Measurements from ENCODE around the gene JAM2.
A peak's percentile ranks its signal among the peaks of the same experiment; 100 is the strongest.

DNA sequence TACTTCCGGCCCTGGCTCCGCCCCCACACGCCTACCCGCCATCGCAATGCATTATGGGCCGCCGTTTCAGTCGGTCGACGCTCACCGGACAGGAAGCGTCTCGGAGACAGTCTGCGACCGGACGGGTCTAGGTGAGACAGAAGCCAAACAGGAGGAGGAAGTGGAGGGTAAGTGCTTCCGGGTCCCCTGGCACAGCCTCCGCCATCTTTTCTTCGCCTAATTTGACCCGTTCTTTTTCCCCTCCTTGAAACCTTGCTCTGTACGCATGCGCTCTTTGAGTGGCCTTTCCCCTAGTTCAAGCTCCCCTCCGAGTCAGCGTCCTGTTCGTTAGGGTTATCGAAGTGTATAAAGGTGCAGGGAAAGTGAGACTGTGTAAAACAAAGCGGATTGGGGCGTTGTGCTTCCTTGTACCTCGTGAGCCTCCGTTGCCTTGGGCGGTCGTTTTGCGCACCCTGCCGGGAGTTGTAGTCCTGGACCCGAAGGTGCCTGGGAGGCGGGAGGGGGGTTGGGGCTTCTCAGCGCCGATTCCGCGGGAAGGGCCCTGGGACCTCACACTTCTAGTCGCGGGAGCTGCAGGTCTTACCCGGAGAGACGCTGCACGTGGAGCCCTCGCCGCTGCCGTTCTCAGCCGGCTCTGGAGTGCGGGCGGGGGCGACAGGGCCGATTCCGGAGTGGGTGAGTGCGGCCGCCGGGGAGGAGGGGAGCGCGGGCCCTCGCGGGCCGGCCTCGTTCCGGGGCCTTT is 96.0 kb downstream of the JAM2 start, which contains the start of the genes ATP5PF and GABPA:
- TF ChIP-seq, protein P1, sequence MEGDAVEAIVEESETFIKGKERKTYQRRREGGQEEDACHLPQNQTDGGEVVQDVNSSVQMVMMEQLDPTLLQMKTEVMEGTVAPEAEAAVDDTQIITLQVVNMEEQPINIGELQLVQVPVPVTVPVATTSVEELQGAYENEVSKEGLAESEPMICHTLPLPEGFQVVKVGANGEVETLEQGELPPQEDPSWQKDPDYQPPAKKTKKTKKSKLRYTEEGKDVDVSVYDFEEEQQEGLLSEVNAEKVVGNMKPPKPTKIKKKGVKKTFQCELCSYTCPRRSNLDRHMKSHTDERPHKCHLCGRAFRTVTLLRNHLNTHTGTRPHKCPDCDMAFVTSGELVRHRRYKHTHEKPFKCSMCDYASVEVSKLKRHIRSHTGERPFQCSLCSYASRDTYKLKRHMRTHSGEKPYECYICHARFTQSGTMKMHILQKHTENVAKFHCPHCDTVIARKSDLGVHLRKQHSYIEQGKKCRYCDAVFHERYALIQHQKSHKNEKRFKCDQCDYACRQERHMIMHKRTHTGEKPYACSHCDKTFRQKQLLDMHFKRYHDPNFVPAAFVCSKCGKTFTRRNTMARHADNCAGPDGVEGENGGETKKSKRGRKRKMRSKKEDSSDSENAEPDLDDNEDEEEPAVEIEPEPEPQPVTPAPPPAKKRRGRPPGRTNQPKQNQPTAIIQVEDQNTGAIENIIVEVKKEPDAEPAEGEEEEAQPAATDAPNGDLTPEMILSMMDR (IDR thresholded peaks at IDR 0.05; ENCODE audit: low read depth, low read length), result no peak
- peak; percentile 88 for TF ChIP-seq MYC (IDR thresholded peaks at IDR 0.05; ENCODE audit: low read depth, low read length)

Data from NB4 (cell line).